Right renal pelvis (tissue), 4 donors: ENCODE results near the gene C10orf95. TPM values are rescaled to one million over a fixed set of nuclear protein-coding genes. Genes with fewer than 3 reads are reported as not detected.
"Not testable (repeated sequence)": the region's sequence is repeated elsewhere in the genome, so short reads cannot be mapped to it uniquely, and the experiment has no call there.

Source experiments
- DNase-seq, 4 donors: peaks; one replicate each; pipeline ENCODE4 v3.0.0-alpha.2; 2013; ENCODE audit warnings: low read depth in 4 of 4, low spot score in 3 of 4, missing footprints in 1 of 4
- polyA plus RNA-seq, 4 donors: library from polyadenylated mRNA; unstranded; fragments of 120-200 nt; gene quantifications; one replicate each; pipeline ENCODE4 v1.2.1, GENCODE V29; 2013; ENCODE audit not compliant: insufficient read length in 4 of 4

C10orf95 gene
- polyA plus RNA-seq, 4 donors: 0.58 to 1.3 (median 0.83) TPM

DNA sequence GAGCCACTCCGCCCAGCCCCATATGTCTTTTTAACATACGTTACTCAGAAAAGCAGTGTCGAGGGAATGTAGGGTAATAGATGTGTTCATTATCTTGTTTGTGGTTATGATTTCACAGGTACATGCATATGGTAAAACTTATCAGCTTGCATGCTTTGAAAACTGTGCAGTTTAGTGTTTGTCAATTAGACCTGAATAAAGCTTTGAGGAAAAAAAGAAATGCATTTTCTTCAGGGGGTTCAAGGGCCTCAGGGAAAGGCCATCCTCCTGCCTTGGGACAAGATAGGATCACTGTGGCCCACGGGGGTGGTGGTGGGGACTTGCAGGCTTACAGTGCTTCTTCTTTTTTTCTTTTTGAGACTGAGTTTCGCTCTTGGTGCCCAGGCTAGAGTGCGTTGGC lies 16.0 kb upstream of the C10orf95 start:
- no peak for DNase-seq

- no peak for DNase-seq
These were observed 14.1 kb upstream of the C10orf95 start for GRCh38 chr10:102465466-102465865.

- no peak for DNase-seq
These were observed 12.6 kb upstream of the C10orf95 start for GRCh38 chr10:102463983-102464382.

GRCh38 chr10:102462512-102463054 lies 11.2 kb upstream of the C10orf95 start:
- DNase-seq: no peak

GRCh38 chr10:102461187-102462054 lies 10.1 kb upstream of the C10orf95 start:
- peak; percentile 80 to 82 (median 81) for DNase-seq

DNA sequence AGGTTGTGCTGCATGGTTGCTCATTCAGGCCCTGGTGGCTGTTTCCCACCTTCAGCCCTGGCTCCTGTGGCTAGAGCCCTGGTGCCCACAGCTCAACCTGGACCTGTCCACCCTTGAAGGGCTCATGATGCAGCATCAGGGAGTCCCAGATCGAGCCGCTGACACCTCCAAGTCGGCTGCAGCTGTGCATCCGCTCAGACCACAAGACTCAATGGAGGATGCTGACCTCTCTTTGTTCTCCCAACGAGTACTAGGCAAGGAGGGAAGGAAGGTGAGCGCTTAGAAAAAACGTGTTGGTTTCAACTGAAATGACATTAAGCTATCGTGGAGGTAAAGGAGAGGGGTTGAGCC lies 9.5 kb upstream of the C10orf95 start:
- DNase-seq: no peak

GRCh38 chr10:102458656-102459055 lies 7.3 kb upstream of the C10orf95 start:
- no peak for DNase-seq

GRCh38 chr10:102457591-102458150 lies 6.3 kb upstream of the C10orf95 start:
- DNase-seq: no peak

- no peak for DNase-seq
These were observed 4.6 kb upstream of the C10orf95 start for GRCh38 chr10:102455893-102456471.

DNA sequence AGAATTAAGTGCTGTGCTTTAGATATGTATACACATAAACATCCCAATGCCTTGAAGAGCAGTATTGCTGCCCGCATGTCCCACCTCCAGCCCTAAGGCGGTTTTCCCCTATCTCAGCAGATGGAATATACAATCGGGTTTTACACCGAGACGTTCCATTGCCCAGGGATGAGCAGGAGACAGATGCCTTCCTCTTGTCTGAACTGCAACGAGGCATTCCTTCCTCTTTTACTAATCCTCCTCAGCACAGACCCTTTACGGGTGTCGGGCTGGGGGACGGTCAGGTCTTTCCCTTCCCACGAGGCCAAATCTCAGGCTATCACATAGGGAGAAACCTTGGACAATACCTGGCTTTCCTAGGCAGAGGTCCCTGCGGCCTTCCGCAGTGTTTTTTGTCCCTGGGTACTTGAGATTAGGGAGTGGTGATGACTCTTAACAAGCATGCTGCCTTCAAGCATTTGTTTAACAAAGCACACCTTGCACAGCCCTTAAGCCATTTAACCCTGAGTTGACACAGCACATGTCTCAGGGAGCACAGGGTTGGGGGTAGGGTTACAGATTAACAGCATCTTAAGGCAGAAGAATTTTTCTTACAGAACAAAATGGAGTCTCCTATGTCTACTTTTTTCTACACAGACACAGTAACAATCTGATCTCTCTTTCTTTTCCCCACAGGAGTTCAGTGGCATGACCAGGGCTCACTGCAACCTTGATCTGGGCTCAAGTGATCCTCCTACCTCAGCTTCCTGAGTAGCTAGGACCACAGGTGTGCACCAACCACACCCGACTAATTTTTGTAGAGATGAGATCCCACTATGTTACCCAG lies 3.5 kb upstream of the C10orf95 start:
- not testable (repeated sequence) for DNase-seq

DNA sequence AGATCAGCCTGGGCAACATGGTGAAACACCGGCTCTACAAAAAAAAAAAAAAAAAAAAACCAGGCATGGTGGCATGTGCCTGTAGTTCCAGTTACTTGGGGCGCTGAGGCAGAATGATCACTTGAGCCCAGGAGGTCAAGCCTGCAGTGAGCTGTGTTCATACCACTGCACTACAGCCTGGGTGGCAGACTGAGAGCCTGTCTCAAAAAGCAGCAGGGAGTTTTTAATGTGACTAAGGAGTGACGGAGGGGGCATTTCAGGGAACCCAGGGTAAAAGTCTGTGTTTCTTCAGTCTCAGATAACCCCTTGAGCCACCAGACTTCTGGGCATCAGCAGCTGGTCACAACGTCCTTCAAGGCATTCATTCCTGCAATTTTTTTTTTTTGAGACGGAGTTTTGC lies 2.2 kb upstream of the C10orf95 start:
- no peak for DNase-seq

DNA sequence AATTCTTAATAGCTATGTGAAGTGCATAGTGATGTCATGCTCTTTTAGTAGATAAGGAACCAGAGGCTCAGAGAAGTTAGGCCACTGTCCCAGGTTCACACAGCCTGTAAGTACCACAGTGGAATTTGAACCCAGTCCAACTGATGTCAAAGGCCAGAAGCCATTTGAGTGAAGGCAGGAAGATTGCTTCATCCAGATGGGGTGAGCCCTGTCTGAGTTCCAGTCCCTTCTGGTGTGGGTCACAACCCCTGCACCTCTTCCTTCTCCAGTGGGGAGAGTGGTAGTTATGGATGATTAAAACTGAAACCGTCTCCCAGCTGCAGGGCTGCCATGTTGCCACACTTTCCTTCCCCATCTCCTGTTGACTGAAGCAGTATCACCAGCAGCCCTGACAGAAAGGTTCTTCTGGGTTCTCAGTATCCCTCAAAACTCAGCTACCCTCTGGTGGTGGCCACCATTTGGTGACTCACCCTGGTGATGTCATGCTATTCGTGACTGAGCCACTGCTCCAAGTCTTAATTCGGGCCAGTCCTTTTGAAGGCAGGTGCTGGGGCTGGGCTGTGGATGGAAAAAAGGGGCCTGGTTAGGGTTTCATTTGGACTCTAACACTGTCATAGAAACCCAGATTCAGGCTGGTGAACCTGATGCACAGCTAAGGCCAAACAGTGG lies 1.5 kb upstream of the C10orf95 start:
- DNase-seq: no peak

DNA sequence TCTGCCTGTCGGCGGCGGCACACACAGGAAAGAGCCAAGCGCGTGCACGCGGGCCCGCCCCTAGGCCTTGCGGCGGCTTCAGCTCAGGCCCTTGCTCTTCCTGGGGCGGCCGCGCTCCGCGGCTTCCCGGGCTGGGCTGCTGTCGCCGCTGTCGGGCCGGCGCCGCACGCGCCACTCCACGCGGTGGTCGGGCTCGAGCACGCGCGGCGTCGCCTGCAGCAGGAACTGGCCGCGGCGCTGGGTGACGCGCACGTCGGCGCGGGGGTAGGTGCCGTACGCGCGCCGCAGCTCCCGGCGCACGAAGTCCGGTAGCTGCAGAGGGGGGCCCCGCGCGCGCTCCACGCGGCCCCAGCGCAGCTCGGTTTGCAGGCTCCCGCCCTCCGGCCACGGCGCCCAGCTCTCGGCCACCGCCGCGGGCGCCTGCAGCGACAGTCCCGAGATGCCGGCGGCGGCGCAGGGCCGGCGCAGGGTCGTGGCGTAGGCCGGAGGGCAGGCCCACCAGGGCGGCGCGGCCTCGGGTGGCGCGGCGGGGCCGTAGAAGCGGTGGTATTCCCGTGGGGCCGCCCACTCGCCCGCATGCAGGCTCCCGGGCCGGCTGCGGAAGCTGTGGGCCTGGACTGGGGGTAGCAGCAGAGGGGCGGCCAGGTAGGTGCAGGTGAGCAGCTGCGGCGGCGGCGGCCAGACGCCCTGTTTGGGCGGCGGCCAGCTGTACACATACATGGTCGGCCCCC lies 804 bp downstream of the C10orf95 start:
- peak in 3 of 4 donors; percentile 73 to 79 (median 73) for DNase-seq

GRCh38 chr10:102450124-102450373 lies 1.3 kb downstream of the C10orf95 start:
- DNase-seq: no peak

GRCh38 chr10:102449321-102450123 lies 1.8 kb downstream of the C10orf95 start:
- peak in 2 of 4 donors; percentile 48 to 62 for DNase-seq

DNA sequence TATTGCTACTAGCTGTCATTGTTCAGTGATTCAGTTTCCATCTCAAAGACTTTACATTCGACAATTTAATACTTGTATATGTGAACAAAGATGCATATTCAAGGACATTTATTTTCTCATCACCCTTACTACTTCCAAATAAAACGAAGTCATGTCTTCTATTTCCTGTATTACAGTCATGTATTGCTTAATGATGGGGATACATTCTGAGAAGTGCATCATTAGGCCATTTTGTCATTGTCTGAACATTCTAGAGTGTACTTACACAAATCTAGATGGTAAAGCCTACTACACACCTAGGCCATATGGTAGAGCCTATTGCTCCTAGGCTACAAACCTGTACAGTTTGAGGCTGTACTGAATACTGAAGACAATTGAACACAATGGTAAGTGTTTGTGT lies 6.5 kb downstream of the C10orf95 start:
- DNase-seq: no peak

DNA sequence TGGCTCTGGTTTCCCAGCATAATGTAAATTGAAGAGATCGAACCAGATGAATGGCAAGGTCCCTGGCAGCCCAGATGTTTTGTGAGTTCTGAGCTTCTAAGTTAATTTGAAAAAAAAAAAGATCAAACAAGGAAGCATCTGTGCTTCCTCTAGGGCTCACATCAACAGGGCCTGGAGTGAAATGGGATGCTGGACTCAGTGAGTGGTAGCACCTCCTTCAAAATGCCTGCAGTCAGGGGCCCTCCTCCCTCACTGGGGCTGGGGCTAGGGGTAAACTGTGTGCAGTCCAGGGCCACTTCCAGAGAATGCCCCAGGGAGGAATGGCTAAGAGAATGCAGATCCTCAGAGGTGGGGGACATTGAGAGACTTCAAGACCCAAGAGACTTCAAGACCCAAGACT lies 13.0 kb downstream of the C10orf95 start:
- DNase-seq: no peak

GRCh38 chr10:102437515-102437914 lies 13.8 kb downstream of the C10orf95 start:
- DNase-seq: no peak

GRCh38 chr10:102436312-102436711 lies 15.0 kb downstream of the C10orf95 start:
- no peak for DNase-seq
